PFSK-1 (cell line): Measurements from ENCODE around the gene LAMA1.

Experiments
- FOXP2 ChIP-seq: optimal IDR thresholded peaks from 2 replicates; pipeline ENCODE3; 2011; ENCODE audit warnings: borderline replicate concordance, control low read depth, inconsistent platforms; ENCODE audit not compliant: insufficient read depth; ENCODE audit errors: extremely low read length, extremely low read depth
- POLR2AphosphoS5 ChIP-seq: IDR thresholded peaks from 2 replicates; pipeline ENCODE4 v1.6.1; 2012; ENCODE audit warnings: low read depth, mild to moderate bottlenecking, control low read depth, low read length, moderate library complexity
- SIN3A ChIP-seq: IDR thresholded peaks from 2 replicates; pipeline ENCODE4 v1.6.1; 2012; ENCODE audit warnings: mild to moderate bottlenecking, low read length, moderate library complexity, borderline replicate concordance; ENCODE audit not compliant: insufficient read depth
- TAF1 ChIP-seq: IDR thresholded peaks from 2 replicates; pipeline ENCODE4 v1.6.1; 2012; ENCODE audit warnings: low read length, control low read depth, borderline replicate concordance; ENCODE audit not compliant: insufficient read depth
- TF ChIP-seq, protein P1 (sequence below), 2 experiments: IDR thresholded peaks; 2 replicates each; pipeline versions ENCODE4 v1.6.1 to v1.8.0; 2011 to 2012; ENCODE audit warnings: low read depth in 2 of 2, low read length in 2 of 2, control low read depth in 1 of 2, inconsistent platforms in 1 of 2, mild to moderate bottlenecking in 1 of 2, moderate library complexity in 1 of 2; ENCODE audit not compliant: insufficient read depth in 1 of 2

The LAMA1 gene

GRCh38 chr18:7023063-7023580 is 94.5 kb downstream of the LAMA1 start:
- TF ChIP-seq TAF1 (no peak), FOXP2 (no peak), POLR2AphosphoS5 (no peak), SIN3A (no peak)
- TF ChIP-seq, protein P1, sequence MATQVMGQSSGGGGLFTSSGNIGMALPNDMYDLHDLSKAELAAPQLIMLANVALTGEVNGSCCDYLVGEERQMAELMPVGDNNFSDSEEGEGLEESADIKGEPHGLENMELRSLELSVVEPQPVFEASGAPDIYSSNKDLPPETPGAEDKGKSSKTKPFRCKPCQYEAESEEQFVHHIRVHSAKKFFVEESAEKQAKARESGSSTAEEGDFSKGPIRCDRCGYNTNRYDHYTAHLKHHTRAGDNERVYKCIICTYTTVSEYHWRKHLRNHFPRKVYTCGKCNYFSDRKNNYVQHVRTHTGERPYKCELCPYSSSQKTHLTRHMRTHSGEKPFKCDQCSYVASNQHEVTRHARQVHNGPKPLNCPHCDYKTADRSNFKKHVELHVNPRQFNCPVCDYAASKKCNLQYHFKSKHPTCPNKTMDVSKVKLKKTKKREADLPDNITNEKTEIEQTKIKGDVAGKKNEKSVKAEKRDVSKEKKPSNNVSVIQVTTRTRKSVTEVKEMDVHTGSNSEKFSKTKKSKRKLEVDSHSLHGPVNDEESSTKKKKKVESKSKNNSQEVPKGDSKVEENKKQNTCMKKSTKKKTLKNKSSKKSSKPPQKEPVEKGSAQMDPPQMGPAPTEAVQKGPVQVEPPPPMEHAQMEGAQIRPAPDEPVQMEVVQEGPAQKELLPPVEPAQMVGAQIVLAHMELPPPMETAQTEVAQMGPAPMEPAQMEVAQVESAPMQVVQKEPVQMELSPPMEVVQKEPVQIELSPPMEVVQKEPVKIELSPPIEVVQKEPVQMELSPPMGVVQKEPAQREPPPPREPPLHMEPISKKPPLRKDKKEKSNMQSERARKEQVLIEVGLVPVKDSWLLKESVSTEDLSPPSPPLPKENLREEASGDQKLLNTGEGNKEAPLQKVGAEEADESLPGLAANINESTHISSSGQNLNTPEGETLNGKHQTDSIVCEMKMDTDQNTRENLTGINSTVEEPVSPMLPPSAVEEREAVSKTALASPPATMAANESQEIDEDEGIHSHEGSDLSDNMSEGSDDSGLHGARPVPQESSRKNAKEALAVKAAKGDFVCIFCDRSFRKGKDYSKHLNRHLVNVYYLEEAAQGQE (IDR thresholded peaks at IDR 0.05; ENCODE audit: insufficient read depth in 1 of 2, low read depth in 2 of 2, low read length in 2 of 2): no peak

DNA sequence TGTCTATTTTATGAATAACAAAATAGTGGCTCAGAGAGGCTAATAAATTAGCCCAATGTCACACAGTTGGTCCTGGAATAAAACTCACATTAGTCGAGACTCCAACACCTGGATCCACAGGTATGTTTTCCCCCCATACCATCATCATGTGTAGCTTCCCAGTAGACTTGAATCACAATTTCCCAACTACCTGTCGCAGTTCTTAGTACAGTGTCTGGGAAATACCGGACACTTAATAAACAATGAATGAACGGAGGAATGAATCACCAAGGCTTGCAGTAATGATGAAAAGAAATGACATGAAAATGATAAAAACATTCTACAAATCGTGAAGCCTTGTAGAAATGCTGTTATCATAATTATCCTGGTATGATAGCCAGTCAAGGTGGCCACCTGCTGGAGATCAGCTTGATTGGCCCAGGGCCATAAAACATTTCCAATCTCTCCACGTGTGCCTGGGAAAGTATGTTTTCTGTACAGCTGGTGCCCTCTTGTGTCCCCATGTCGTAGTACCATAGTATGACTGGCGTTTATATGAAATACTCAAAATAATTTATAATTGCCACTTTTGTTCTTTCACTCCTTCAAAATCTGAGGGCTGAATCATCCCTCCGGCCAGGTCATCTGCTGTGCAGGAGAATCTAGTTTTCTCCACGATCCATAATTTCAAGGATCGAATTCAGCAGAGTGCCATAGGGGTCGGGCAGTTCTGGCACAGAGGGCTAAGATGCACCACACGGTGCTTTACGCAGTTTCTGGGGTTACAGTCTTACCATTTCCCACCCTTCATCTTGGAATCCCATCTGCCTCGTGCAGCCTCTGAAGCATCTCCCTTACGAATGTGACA is 95.4 kb downstream of the LAMA1 start:
- TF ChIP-seq, protein P1 (IDR thresholded peaks at IDR 0.05; ENCODE audit: insufficient read depth in 1 of 2, low read depth in 2 of 2, low read length in 2 of 2): no peak
- no peak for TF ChIP-seq FOXP2
- no peak for TF ChIP-seq POLR2AphosphoS5
- TF ChIP-seq TAF1: no peak
- TF ChIP-seq SIN3A: no peak

DNA sequence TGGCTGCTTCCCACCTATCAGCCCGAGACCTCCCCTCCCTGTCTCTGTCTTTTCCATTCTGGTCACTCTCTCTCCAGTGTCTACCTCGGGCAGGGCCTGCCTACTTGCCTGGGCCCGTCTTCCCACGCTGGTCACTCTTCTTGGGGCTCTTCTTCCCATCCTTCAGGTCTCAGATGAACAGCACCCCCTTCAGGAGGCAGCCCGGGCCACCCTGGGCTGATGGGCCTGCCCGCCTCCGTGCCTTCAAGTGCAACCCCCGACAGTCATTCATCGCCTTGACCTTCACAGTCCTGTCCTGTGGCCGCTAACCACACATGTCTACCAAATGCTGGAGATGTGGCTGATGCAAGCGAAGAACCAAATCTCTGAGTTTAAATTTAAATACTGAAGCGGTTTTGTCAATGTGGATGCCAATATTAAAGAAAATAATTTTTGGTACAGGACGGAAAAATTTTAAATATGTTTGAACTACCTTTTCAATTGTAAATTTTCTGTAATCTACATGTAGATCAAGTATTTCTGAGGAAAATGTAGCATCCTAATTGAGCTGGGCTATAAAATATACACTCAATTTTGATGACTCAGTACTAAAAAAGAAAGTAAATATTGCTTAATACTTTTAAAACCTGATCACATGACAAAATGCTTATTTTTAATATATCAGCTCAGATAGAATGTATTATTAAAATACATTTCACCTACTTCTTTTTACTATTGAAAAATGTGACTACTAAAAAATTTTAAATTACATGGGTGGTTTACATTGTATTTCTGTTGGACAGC is 96.4 kb downstream of the LAMA1 start:
- TF ChIP-seq, protein P1 (IDR thresholded peaks at IDR 0.05; ENCODE audit: insufficient read depth in 1 of 2, low read depth in 2 of 2, low read length in 2 of 2): no peak
- TF ChIP-seq TAF1: no peak
- TF ChIP-seq POLR2AphosphoS5: no peak
- no peak for TF ChIP-seq FOXP2
- TF ChIP-seq SIN3A: no peak

DNA sequence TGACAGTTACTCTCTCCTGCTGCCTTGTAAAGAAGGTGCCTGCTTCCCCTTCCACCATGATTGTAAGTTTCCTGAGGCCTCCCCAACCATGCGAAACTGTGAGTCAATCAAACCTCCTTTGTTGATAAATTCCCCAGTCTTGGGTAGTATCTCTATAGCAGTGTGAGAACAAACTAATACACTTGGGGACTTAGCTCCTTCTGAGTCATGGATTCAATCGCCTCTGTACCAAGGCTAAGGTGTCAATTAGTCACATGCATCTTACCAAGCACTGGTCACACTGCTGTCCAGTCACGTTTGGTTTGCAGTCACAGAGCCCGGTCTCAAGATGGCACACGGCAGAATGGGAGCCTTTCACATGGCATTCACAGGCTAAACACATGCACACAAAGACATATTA is 100.6 kb downstream of the LAMA1 start:
- TF ChIP-seq POLR2AphosphoS5: no peak
- no peak for TF ChIP-seq FOXP2
- TF ChIP-seq, protein P1 (IDR thresholded peaks at IDR 0.05; ENCODE audit: insufficient read depth in 1 of 2, low read depth in 2 of 2, low read length in 2 of 2): no peak
- no peak for TF ChIP-seq TAF1
- no peak for TF ChIP-seq SIN3A
